ENCODE results near the gene FAM229A. TPM values are rescaled to one million over a fixed set of nuclear protein-coding genes. Genes with fewer than 3 reads are reported as not detected.

FAM229A gene
- total RNA-seq, 5 donors from 2014 or later (not counting 1 experiment from before 2014, with no cell fraction given): 27.0 to 43.0 (median 32.0) TPM

- ATAC-seq (replicated peaks in 1 of 4) (no peak), DNase-seq (no peak)
- H3K4me1 ChIP-seq (ENCODE audit: control insufficient read depth in 1 of 2, extremely low read depth in 1 of 2, insufficient read depth in 2 of 2, low read length in 2 of 2): peaks cover 16 to 36% of the 10 kb centered on the region in 2 experiments
- ChIA-PET CTCF (interaction anchor here in 1 of 2 donors (1.0 to 2.1 kb wide), 4 partner anchors 15 to 120 kb away, joined by 3 to 9 read pairs (median 6); partner anchors contain the start of gene BSDC1), POLR2A (interaction anchor here (0.5 to 1.7 kb wide), 17 partner anchors 15 to 229 kb away, joined by 3 to 12 read pairs (median 5); partner anchors contain the start of genes BSDC1 (in 2 of the 2), HDAC1 (in 1 of the 2), KPNA6 (in 1 of the 2) and TXLNA (in 1 of the 2))
- WGBS (ENCODE audit: insufficient coverage): 54% methylated on average over 15 of the region's 15 CpGs
- Mint-ChIP-seq H3K27ac (peak overlapping the region in 1 of 2 donors; percentile 31), H3K9me3 (no peaks in the 10 kb centered on the region), H3K4me1 (peaks cover 31 to 42% (median 35%) of the 10 kb centered on the region in 3 donors), H3K4me3 (peak overlapping the region; percentile 48 to 74 (median 68)), H3K36me3 (peaks cover 8% of the 10 kb centered on the region), H3K27me3 (no peaks in the 10 kb centered on the region)
- H3K36me3 ChIP-seq (ENCODE audit: control insufficient read depth in 2 of 2, extremely low read depth in 1 of 2, insufficient read depth in 1 of 2, low read length in 1 of 2): peaks cover 8 to 13% of the 10 kb centered on the region in 2 donors
- H3K9me3 ChIP-seq: no peaks in the 10 kb centered on the region
- peaks cover 0 to 5% of the 10 kb centered on the region in 2 experiments for H3K27me3 ChIP-seq (replicated peaks in 1 of 2; ENCODE audit: control insufficient read depth in 2 of 2, extremely low read depth in 1 of 2, insufficient read depth in 2 of 2, low read length in 1 of 2)
- no peak overlapping the region for H3K27ac ChIP-seq (ENCODE audit: low read length)
- peak overlapping the region; percentile 30 to 44 for H3K4me3 ChIP-seq (ENCODE audit: control insufficient read depth in 1 of 2, extremely low read depth in 1 of 2, low read length in 1 of 2)
Observed at GRCh38 chr1:32336591-32336932, 25.7 kb downstream of the FAM229A start.

GRCh38 chr1:32335790-32336590, 26.3 kb downstream of the FAM229A start, which contains the start of gene MARCKSL1:
TSS of gene MARCKSL1 (minus strand) at chr1:32336233. CDS start at chr1:32336033, 200 bp downstream.
- Histone ChIP-seq H3K4me3 (ENCODE audit: control insufficient read depth in 1 of 2, extremely low read depth in 1 of 2, low read length in 1 of 2) (peak within 1 kb of the TSS; percentile 47 to 75), H3K27ac (ENCODE audit: low read length) (peak within 1 kb of the TSS; percentile 41), H3K4me1 (ENCODE audit: control insufficient read depth in 1 of 2, extremely low read depth in 1 of 2, insufficient read depth in 2 of 2, low read length in 2 of 2) (peaks cover 16 to 36% of the 10 kb centered on the region in 2 experiments), H3K36me3 (ENCODE audit: control insufficient read depth in 2 of 2, extremely low read depth in 1 of 2, insufficient read depth in 1 of 2, low read length in 1 of 2) (peaks cover 8 to 19% of the 10 kb centered on the region in 2 donors), H3K27me3 (replicated peaks in 1 of 2; ENCODE audit: control insufficient read depth in 2 of 2, extremely low read depth in 1 of 2, insufficient read depth in 2 of 2, low read length in 1 of 2) (peaks cover 0 to 5% of the 10 kb centered on the region in 2 experiments), H3K9me3 (no peaks in the 10 kb centered on the region)
- ATAC-seq (replicated peaks in 1 of 4) (peak; percentile 60 to 74 (median 72)), DNase-seq (peak; percentile 67 to 91 (median 84))
- WGBS (ENCODE audit: insufficient coverage): 1% methylated on average over 83 of the region's 95 CpGs
- CTCF ChIA-PET: interaction anchor here (0.6 to 2.1 kb wide), 12 partner anchors 9 to 263 kb away, joined by 3 to 9 read pairs (median 4); partner anchors contain the start of genes BSDC1 (in 1 of the 2), KPNA6 (in 1 of the 2) and TMEM39B (in 1 of the 2)
- H3K4me1 Mint-ChIP-seq: peaks cover 31 to 43% (median 35%) of the 10 kb centered on the region in 3 donors
- POLR2A ChIA-PET: interaction anchor here (0.5 to 1.7 kb wide), 24 partner anchors 8 to 235 kb away, joined by 3 to 12 read pairs (median 6); partner anchors contain the start of genes BSDC1 (in 2 of the 2), KPNA6 (in 2 of the 2), HDAC1 (in 1 of the 2) and TXLNA (in 1 of the 2)
- no peaks in the 10 kb centered on the region for H3K9me3 Mint-ChIP-seq
- no peaks in the 10 kb centered on the region for H3K27me3 Mint-ChIP-seq
- peak within 1 kb of the TSS; percentile 84 to 91 for H3K27ac Mint-ChIP-seq
- H3K4me3 Mint-ChIP-seq: peak within 1 kb of the TSS; percentile 83 to 89 (median 86)
- peaks cover 14% of the 10 kb centered on the region for H3K36me3 Mint-ChIP-seq

DNA sequence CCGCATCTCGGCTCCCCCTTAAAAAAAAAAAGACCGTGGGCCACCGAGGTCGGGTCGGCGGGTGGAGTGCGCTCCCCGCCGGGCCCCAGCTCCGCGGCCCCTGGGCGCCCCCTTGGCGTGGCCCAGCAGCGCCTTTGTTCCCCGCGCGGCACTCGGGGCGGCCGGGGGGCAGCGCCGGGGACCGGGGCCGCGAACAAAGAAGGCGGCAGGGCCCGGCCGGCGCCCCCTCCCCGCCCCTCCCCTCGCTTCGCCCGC, 26.8 kb downstream of the FAM229A start:
- peaks cover 31 to 43% (median 35%) of the 10 kb centered on the region in 3 donors for H3K4me1 Mint-ChIP-seq
- CTCF ChIA-PET: interaction anchor here (0.6 to 2.1 kb wide), 9 partner anchors 13 to 263 kb away, joined by 3 to 9 read pairs (median 4); partner anchors contain the start of genes BSDC1 (in 1 of the 2), KPNA6 (in 1 of the 2) and TMEM39B (in 1 of the 2)
- DNase-seq: no peak

DNA sequence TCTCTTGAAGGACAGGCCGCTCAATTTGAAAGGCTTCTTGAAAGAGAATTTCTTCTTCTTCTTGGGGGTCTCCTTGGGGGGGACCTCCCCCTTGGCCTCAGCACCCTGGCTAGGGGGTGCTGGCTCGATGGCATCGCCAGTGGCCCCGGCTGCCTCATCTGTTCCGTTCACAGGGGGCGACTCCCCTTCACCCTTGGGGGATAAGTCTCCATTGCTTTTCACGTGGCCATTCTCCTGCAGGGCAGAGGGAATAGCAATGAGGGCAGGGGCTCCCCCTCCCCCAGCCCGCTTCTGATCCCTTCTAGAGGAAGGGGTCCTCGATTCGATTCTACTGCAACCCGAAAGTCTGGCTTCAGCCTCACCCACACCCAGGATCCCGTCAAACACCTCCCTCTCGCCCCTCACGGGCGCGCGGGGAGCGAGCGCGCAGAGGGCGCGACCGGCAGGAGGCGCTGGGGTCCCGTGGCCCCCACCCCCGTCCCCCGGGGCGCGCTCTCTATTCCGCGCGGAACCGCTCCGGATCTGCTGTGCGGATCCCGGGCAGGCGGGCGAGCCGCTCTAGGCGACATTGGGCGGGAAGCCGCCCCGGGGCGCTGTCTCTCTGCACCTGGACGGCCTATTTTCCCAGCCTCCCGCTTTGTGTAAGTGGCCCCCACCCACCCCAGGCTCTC, 27.3 kb downstream of the FAM229A start:
- Histone ChIP-seq H3K4me3 (ENCODE audit: control insufficient read depth in 1 of 2, extremely low read depth in 1 of 2, low read length in 1 of 2) (peak overlapping the region; percentile 47 to 75), H3K27me3 (replicated peaks in 1 of 2; ENCODE audit: control insufficient read depth in 2 of 2, extremely low read depth in 1 of 2, insufficient read depth in 2 of 2, low read length in 1 of 2) (peaks cover 0 to 5% of the 10 kb centered on the region in 2 experiments), H3K27ac (ENCODE audit: low read length) (peak overlapping the region; percentile 41), H3K4me1 (ENCODE audit: control insufficient read depth in 1 of 2, extremely low read depth in 1 of 2, insufficient read depth in 2 of 2, low read length in 2 of 2) (peaks cover 16 to 36% of the 10 kb centered on the region in 2 experiments), H3K36me3 (ENCODE audit: control insufficient read depth in 2 of 2, extremely low read depth in 1 of 2, insufficient read depth in 1 of 2, low read length in 1 of 2) (peaks cover 11 to 29% of the 10 kb centered on the region in 2 donors), H3K9me3 (no peaks in the 10 kb centered on the region)
- Mint-ChIP-seq H3K36me3 (peaks cover 20% of the 10 kb centered on the region), H3K9me3 (no peaks in the 10 kb centered on the region), H3K27ac (peak overlapping the region; percentile 84 to 91), H3K4me1 (peaks cover 31 to 43% (median 35%) of the 10 kb centered on the region in 3 donors), H3K4me3 (peak overlapping the region; percentile 83 to 89 (median 86)), H3K27me3 (no peaks in the 10 kb centered on the region)
- ChIA-PET CTCF (interaction anchor here (0.6 to 2.1 kb wide), 5 partner anchors 16 to 262 kb away, joined by 3 to 9 read pairs (median 6); partner anchors contain the start of gene TMEM39B (in 1 of the 2)), POLR2A (interaction anchor here in 1 of 2 donors (0.5 to 1.7 kb wide), 4 partner anchors 13 to 80 kb away, joined by 6 to 12 read pairs (median 8); no protein-coding TSS in a partner anchor)
- 4% methylated on average over 42 of the region's 46 CpGs for WGBS (ENCODE audit: insufficient coverage)
- ATAC-seq (replicated peaks in 1 of 4) (peak; percentile 61 to 68 (median 62)), DNase-seq (peak; percentile 52 to 88 (median 69))

More for the DNA sequence above, 26.8 kb downstream of the FAM229A start:
- Mint-ChIP-seq H3K27me3 (no peaks in the 10 kb centered on the region), H3K9me3 (no peaks in the 10 kb centered on the region), H3K27ac (no peak overlapping the region), H3K36me3 (peaks cover 17% of the 10 kb centered on the region), H3K4me3 (peak overlapping the region in 2 of 3 donors; percentile 86 to 89)
- no peak overlapping the region for H3K27ac ChIP-seq (ENCODE audit: low read length)
- POLR2A ChIA-PET: interaction anchor here (0.5 to 1.7 kb wide), 13 partner anchors 9 to 234 kb away, joined by 3 to 12 read pairs (median 7); partner anchors contain the start of genes BSDC1 (in 2 of the 2) and HDAC1 (in 1 of the 2)
- H3K9me3 ChIP-seq: no peaks in the 10 kb centered on the region
- 1% methylated on average over 33 of the region's 34 CpGs for WGBS (ENCODE audit: insufficient coverage)
- peak; percentile 27 to 42 (median 38) for ATAC-seq (replicated peaks in 1 of 4)
- H3K4me1 ChIP-seq (ENCODE audit: control insufficient read depth in 1 of 2, extremely low read depth in 1 of 2, insufficient read depth in 2 of 2, low read length in 2 of 2): peaks cover 16 to 36% of the 10 kb centered on the region in 2 experiments
- peaks cover 9 to 24% of the 10 kb centered on the region in 2 donors for H3K36me3 ChIP-seq (ENCODE audit: control insufficient read depth in 2 of 2, extremely low read depth in 1 of 2, insufficient read depth in 1 of 2, low read length in 1 of 2)
- peaks cover 0 to 5% of the 10 kb centered on the region in 2 experiments for H3K27me3 ChIP-seq (replicated peaks in 1 of 2; ENCODE audit: control insufficient read depth in 2 of 2, extremely low read depth in 1 of 2, insufficient read depth in 2 of 2, low read length in 1 of 2)
- H3K4me3 ChIP-seq (ENCODE audit: control insufficient read depth in 1 of 2, extremely low read depth in 1 of 2, low read length in 1 of 2): peak overlapping the region; percentile 47 to 75

- Histone ChIP-seq H3K27ac (ENCODE audit: low read length) (peak overlapping the region; percentile 41), H3K36me3 (ENCODE audit: control insufficient read depth in 2 of 2, extremely low read depth in 1 of 2, insufficient read depth in 1 of 2, low read length in 1 of 2) (peaks cover 11 to 35% of the 10 kb centered on the region in 2 donors), H3K4me3 (ENCODE audit: control insufficient read depth in 1 of 2, extremely low read depth in 1 of 2, low read length in 1 of 2) (peak overlapping the region; percentile 47 to 75), H3K4me1 (ENCODE audit: control insufficient read depth in 1 of 2, extremely low read depth in 1 of 2, insufficient read depth in 2 of 2, low read length in 2 of 2) (peaks cover 16 to 36% of the 10 kb centered on the region in 2 experiments), H3K9me3 (no peaks in the 10 kb centered on the region), H3K27me3 (replicated peaks in 1 of 2; ENCODE audit: control insufficient read depth in 2 of 2, extremely low read depth in 1 of 2, insufficient read depth in 2 of 2, low read length in 1 of 2) (peaks cover 0 to 5% of the 10 kb centered on the region in 2 experiments)
- peaks cover 26% of the 10 kb centered on the region for H3K36me3 Mint-ChIP-seq
- no peak for ATAC-seq (replicated peaks in 1 of 4)
- POLR2A ChIA-PET: interaction anchor here in 1 of 2 donors (0.5 kb wide), 1 partner anchor 18 kb away, joined by 3 read pairs; no protein-coding TSS in a partner anchor
- DNase-seq: no peak
- peak overlapping the region; percentile 83 to 89 (median 86) for H3K4me3 Mint-ChIP-seq
- H3K27ac Mint-ChIP-seq: peak overlapping the region; percentile 84 to 91
- peaks cover 34 to 41% (median 40%) of the 10 kb centered on the region in 3 donors for H3K4me1 Mint-ChIP-seq
- CTCF ChIA-PET: no interaction called here
- no peaks in the 10 kb centered on the region for H3K9me3 Mint-ChIP-seq
- WGBS (ENCODE audit: insufficient coverage): 96% methylated on average over 3 of the region's 9 CpGs
- no peaks in the 10 kb centered on the region for H3K27me3 Mint-ChIP-seq
Observed at GRCh38 chr1:32334274-32334861, 27.9 kb downstream of the FAM229A start.

Measured in T-cell (primary cell).